ES-I3 (cell line): Measurements from ENCODE around the gene PSORS1C1.
A peak's percentile ranks its signal among the peaks of the same experiment; 100 is the strongest.
"Not testable (repeated sequence)": the region's sequence is repeated elsewhere in the genome, so short reads cannot be mapped to it uniquely, and the experiment has no call there.

Experiments
- H3K36me3 ChIP-seq: 2 replicates; pipeline ENCODE4 v1.6.1; 2013; ENCODE audit warnings: mild to moderate bottlenecking, low read length, control low read depth, moderate library complexity; ENCODE audit not compliant: insufficient read depth
- H3K4me1 ChIP-seq: 2 replicates; pipeline ENCODE4 v1.6.1; 2013; ENCODE audit warnings: mild to moderate bottlenecking, control low read depth, low read length; ENCODE audit not compliant: insufficient read depth
- H3K9ac ChIP-seq: 2 replicates; pipeline ENCODE4 v1.6.1; 2013; ENCODE audit warnings: low read depth, mild to moderate bottlenecking, low read length, moderate library complexity
- H3K9me3 ChIP-seq: 2 replicates; pipeline ENCODE4 v1.6.1; 2013; ENCODE audit warnings: mild to moderate bottlenecking, low read length, moderate library complexity; ENCODE audit not compliant: control insufficient read depth, insufficient read depth

Gene PSORS1C1

DNA sequence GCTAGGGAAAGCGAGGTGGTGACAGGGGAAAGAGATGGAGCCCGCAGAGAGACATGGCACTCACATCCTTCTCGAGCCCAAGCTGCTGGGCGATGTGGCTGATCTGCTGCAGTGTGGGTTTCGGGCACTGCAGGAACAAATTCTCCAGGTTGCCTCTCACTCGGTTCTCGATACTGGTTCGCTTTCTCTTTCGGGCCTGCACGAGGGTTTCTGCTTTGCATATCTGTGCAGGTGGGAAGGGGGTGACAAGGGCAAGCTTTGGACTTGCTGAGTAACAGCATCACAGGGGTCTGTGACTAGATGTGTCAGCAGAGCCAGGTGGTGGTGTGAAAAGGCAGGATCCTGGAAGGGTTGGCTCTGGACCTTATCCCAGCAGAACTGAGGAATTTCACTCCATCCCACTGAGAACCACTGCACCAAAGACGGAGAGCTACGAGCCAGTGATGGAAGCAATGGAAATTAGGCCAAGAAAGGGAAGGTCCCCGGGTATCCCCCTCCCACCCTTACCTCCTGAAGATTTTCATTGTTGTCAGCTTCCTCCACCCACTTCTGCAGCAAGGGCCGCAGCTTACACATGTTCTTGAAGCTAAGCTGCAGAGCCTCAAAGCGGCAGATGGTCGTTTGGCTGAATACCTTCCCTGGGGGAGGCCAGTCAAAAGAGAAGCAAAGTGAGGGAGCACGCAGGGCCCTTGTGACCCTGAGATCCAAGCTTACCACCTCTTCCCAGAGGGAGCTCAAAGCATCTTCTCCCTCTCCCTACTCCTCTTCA lies 50.6 kb downstream of the PSORS1C1 start:
- H3K36me3 ChIP-seq, result peaks cover 22% of the 10 kb centered on the region; the same call in 1 of the 2 replicates

DNA sequence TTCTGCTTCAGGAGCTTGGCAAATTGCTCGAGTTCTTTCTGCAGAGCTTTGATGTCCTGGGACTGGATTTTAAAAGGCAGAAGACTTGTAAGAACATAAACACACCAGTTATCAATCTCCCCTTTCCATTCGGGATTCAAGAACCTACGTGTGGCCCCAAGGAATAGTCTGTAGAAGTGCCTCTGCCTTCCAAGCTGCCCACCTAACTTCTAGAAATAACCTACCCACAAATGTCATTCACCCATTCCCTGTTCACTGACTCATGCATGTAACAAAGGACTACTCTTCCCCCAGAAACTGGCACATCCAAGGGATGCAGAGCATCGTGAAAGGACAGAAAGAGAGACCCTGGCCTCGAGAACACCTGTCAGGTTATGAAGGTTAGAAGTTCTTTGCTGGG lies 51.4 kb downstream of the PSORS1C1 start:
- H3K4me1 ChIP-seq, result peaks cover 21% of the 10 kb centered on the region
- peaks cover 22% of the 10 kb centered on the region; the same call in 1 of the 2 replicates for H3K36me3 ChIP-seq
- no peaks in the 10 kb centered on the region for H3K9me3 ChIP-seq
- H3K9ac ChIP-seq, result no peak overlapping the region

More for the DNA sequence above, 50.6 kb downstream of the PSORS1C1 start:
- H3K9me3 ChIP-seq, H3K9ac ChIP-seq: not testable (repeated sequence)
- peaks cover 21% of the 10 kb centered on the region for H3K4me1 ChIP-seq

DNA sequence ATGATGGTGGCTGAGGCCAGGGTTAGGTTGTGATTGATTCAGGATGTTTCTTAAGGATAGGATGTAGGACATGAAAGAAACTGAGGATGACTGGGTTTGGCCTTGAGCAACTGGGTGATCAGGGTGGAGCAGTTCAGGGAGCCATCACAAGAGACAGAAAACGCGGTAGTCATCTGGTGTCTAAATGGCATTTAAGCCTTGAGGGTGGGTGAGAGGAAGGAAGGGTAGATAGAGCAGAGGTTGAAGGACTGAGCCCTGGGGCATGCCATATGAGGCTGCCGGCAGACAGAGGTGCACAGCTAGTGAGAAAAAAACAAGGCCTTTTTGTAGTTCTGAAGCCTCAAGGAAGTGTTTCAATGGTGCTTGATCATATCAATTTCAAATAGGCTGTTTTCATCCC lies 54.0 kb downstream of the PSORS1C1 start:
- peak overlapping the region; percentile 80 for H3K9ac ChIP-seq
- H3K4me1 ChIP-seq, result peaks cover 20% of the 10 kb centered on the region
- H3K36me3 ChIP-seq, result peaks cover 10% of the 10 kb centered on the region; the same call in 1 of the 2 replicates
- no peaks in the 10 kb centered on the region for H3K9me3 ChIP-seq

DNA sequence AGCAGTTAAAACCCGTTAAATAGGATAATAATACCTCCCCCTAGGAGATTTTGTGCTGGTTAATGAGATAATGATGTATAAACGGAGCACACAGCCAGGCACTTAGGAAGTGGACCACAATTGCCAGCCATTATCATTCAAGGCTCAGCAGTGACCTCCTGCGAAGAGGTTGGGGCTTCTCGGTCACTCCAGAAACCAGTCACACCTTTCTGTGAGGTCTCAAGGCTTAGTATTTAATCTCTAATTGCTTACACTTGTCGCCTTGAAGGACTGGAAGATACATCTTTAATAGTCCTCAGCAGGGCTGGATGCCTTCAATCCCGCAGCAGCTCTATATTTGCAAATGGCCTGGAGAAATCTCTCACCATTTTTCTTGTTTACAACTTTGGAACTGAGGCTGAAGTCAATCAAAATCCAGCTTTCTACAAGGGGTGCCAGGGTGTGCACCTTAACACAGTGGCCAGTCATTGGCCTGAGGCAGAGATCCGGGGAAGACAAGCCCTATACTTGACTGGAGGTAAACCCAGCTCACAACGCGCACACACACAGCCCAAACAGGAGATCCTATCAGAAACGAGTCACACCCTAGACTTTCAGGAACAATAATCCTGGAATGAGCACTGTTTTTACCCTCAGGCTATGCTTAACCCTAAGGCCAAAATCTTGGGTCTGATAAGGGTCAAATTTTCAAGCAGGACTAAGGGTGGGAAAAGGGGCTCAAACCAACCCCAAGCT lies 54.7 kb downstream of the PSORS1C1 start:
- Histone ChIP-seq H3K4me1 (peaks cover 27% of the 10 kb centered on the region), H3K9me3 (no peaks in the 10 kb centered on the region), H3K36me3 (peaks cover 6% of the 10 kb centered on the region; the same call in 1 of the 2 replicates), H3K9ac (peak overlapping the region; percentile 80)

DNA sequence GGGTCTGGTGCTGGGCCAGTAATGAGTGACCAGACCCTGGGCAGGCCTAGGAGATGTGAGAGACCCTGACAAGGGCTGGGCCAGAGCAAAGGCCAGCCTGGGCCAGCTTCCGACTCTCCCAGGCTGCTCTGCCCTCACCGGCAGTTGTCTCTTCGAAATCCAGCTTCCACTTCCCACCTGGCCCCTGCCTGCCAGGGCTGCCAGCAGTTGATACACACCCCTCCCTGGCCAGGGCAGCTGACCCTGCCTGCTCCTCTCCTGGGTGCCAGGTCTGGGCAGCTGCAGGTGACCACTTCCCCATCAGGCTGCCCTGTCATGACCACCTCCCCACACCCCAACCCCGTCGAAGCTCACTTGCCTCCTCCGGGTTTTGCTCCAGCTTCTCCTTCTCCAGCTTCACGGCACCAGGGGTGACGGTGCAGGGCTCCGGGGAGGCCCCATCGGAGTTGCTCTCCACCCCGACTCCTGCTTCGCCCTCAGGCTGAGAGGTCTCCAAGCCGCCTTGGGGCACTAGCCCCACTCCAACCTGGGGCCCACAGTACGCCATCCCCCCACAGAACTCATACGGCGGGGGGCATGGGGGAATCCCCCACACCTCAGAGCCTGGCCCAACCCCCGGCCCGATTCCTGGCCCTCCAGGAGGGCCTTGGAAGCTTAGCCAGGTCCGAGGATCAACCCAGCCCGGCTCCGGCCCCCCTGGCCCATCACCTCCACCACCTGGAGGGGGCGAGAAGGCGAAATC lies 55.4 kb downstream of the PSORS1C1 start:
- Histone ChIP-seq H3K4me1 (peaks cover 34% of the 10 kb centered on the region), H3K9ac (peak overlapping the region; percentile 80)
- H3K9me3 ChIP-seq, H3K36me3 ChIP-seq: not testable (repeated sequence)

DNA sequence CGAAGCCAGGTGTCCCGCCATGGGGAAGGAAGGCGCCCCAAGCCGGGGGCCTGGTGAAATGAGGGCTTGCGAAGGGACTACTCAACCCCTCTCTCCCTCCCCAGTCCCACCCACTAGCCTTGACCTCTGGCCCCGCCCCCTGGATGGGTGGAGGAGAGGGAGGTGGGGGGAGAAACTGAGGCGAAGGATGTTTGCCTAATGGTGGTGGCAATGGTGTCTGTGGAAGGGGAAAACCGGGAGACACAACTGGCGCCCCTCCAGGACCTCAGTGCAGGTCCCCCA lies 55.9 kb downstream of the PSORS1C1 start, which contains the start of gene POU5F1:
POU5F1 (minus strand) TSS at position 83 of the 282 bp plus-strand sequence; CDS start at position 21, 62 bp downstream.
- Histone ChIP-seq H3K4me1 (peaks cover 40% of the 10 kb centered on the region), H3K36me3 (peaks cover 3% of the 10 kb centered on the region; the same call in 1 of the 2 replicates), H3K9ac (peak within 1 kb of the TSS; percentile 80), H3K9me3 (no peaks in the 10 kb centered on the region)

DNA sequence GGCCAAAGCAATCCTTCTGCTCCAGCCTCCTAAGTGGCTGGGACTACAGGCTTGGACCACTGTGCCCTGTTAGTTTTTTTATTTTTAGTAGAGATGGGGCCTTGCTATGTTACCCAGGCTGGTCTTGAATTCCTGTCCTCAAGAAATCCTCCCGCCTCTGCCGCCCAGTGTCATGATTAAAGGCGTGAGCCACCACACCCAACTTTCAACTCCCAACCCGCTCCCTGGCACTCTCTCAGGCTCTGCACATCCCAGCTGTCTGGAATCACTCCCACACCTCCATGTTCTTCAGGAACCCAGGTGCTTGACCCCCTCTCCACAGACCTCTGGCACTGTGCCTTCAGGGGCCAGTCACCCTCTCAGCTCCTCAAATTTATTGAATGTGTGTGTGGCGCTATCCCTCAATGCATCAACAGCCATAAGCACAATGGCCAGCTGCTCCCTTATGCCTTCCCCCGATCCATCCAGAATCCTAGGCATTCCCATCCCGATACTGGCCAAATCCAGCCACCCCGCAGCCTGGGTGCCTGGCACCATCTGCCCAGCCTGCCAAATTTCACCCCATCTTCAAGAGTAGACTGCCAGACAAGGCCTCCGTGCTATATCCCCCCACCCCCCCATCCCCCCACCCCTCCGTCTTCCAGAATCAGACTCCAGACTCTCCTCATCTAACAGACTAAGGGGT lies 56.5 kb downstream of the PSORS1C1 start:
- peak overlapping the region; percentile 80 for H3K9ac ChIP-seq
- no peaks in the 10 kb centered on the region for H3K9me3 ChIP-seq
- peaks cover 3% of the 10 kb centered on the region; the same call in 1 of the 2 replicates for H3K36me3 ChIP-seq
- peaks cover 39% of the 10 kb centered on the region for H3K4me1 ChIP-seq

DNA sequence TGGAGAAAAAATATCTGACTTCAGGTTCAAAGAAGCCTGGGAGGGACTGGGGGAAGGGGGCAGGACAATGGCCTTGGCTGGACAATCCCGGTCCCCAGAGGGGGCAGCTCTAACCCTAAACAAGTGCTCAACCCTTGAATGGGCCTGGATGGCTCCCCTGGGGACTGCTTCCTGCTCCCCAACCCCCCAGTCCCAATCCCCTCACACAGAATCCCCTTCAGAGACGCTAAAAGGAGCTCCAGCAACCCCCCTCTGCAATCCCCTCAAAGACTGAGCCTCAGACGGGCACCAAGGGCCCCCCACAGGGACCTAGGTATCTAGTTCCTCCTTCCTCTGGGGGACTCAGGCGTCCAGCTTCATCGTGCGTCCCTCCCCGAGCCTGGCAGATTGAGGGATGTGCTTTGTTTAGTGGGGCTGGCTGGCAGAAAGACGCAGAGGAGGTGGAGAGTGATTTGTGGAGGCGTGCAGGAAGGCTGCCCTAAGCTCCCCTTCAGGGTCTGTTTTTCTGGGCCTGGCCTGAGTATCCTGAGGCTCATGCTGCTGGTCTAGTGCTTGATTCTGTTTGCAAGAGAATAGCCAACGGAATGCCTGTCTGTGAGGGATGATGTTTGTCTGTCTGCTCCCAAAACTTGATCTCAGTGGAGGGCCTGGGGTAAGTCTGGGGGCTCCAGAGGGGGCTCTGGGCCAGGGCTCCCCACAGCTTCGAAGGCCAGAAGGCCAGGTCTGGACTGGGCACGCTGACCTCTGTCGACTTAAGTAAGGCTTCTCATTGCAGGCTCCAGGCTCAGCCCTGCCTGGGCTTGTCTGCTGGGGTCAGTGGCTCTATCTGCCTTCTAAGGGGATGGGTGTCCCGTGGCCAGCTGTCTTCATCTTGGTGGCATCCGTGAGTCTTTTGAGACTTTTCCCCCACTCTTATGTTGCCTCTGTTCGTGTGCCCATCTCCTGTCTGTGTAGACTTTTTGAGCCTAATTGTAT lies 57.6 kb downstream of the PSORS1C1 start:
- no peaks in the 10 kb centered on the region; the same call in 1 of the 2 replicates for H3K36me3 ChIP-seq
- peak overlapping the region; percentile 23 for H3K9ac ChIP-seq
- H3K4me1 ChIP-seq, result peaks cover 33% of the 10 kb centered on the region
- no peaks in the 10 kb centered on the region for H3K9me3 ChIP-seq

DNA sequence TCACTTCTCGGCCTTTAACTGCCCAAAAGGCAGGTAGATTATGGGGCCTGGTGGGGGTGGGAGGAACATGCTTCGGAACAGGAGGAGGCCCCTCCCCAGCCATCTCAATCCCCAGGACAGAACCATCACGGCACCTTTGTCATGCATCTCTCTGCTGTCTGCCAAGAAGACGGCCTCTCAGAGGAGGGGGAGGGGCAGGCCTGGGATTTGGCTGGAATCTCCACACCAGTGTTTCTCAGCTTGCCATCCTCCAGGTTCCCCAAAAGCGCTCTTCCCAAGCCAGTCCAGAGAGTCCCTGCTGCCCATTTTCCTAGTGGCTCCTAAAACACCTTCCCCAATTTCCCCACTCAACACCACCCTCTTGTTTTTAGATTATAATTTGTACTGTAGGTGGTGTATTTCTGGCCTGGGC lies 58.4 kb downstream of the PSORS1C1 start:
- Histone ChIP-seq H3K4me1 (peaks cover 29% of the 10 kb centered on the region), H3K9me3 (no peaks in the 10 kb centered on the region), H3K9ac (peak overlapping the region; percentile 30), H3K36me3 (no peaks in the 10 kb centered on the region; the same call in 1 of the 2 replicates)

DNA sequence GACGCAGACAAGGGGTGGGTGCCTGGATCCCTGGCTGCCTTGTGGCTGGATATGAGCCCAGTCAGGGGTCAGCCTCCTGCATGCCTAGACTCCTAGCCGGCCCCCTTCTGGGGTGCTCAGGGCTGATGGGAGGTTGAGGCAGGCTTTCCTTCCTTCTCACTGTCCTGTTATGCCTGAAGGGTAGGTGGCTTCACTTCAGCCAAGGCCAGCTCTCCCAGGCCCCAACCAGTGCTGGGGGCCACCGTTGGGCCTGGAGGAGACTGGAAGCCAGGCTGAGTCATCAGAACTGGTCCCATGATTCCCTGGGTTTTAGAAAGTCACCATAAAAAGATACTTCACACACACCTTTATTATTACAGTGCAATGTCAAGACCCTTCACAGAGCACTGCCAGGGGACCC lies 58.8 kb downstream of the PSORS1C1 start:
- peaks cover 29% of the 10 kb centered on the region for H3K4me1 ChIP-seq
- H3K36me3 ChIP-seq, result no peaks in the 10 kb centered on the region; the same call in 1 of the 2 replicates
- H3K9ac ChIP-seq, result peak overlapping the region; percentile 30
- H3K9me3 ChIP-seq, result no peaks in the 10 kb centered on the region

DNA sequence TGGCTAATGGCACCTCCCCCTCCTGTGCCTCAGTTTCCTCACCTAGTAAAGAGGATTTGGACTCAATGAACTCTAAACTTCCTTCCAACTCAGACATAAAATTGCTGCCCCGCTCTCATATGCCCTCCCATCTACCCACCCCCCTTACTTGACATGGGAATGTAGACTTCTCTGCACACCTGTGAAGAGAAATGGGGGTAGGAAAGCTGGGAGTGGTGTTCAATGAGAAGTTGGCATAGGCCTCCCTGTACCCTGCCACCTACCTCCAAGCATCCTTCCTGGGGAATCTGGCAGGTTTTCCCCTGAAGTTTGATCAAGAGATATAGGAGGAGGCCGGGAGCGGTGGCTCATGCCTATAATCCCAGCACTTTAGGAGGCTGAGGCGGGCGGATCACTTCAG lies 59.8 kb downstream of the PSORS1C1 start:
- Histone ChIP-seq H3K4me1 (peaks cover 36% of the 10 kb centered on the region), H3K9ac (no peak overlapping the region), H3K36me3 (no peaks in the 10 kb centered on the region), H3K9me3 (no peaks in the 10 kb centered on the region)

DNA sequence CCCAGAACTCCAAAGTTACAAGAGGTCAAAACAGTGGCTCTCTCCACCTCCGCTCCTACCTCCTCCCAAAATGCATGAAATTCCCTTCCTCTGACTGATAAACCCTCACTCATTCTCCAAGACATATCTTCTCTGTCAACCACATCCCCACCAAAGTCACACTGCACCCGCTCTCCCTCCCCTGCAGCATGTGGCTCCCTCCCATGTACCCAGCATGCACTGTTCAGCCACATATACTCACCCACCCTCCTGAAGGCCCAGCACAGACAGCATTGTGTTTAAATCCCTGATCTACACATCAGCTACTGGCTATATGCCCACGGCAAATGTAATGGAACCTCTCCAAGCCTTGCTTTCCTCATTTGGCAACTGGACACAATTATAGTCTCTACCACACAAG lies 61.4 kb downstream of the PSORS1C1 start:
- Histone ChIP-seq H3K4me1 (peaks cover 36% of the 10 kb centered on the region), H3K9ac (no peak overlapping the region), H3K9me3 (no peaks in the 10 kb centered on the region), H3K36me3 (no peaks in the 10 kb centered on the region)
